OCI-LY7 (cell line): ENCODE measurements around the gene PPM1B. TPM values are rescaled to one million over a fixed set of nuclear protein-coding genes. Genes with fewer than 3 reads are reported as not detected.

Experiments
- BruUV-seq: library from RNA; stranded (reverse); fragments of 400-500 nt; replicated peaks from 2 replicates; lab custom pipeline; 2021; lab: Mats Ljungman, UMichigan
- CTCF ChIA-PET: fragments of 300-600 bp; sonication (Branson Sonifier 250); formaldehyde crosslinking; loops from one replicate; lab custom pipeline; 2022; ENCODE audit warnings: antibody characterized with exemption; ENCODE audit not compliant: unreplicated experiment; lab: Charles Lee
- POLR2A ChIA-PET: fragments of 300-600 bp; sonication (Branson Sonifier 250); formaldehyde crosslinking; loops from one replicate; lab custom pipeline; 2022; ENCODE audit warnings: antibody characterized with exemption; lab: Charles Lee
- DNase-seq: peaks from one replicate; pipeline ENCODE4 v3.0.0-alpha.2; 2015; ENCODE audit warnings: low spot score
- H2AFZ ChIP-seq: fragments of 200-600 bp; sonication (generic), shearing (Covaris generic); 2 replicates; pipeline ENCODE4 v1.6.1; 2014; ENCODE audit warnings: mild to moderate bottlenecking, antibody characterized with exemption, low read length, moderate library complexity
- H3K27ac ChIP-seq: fragments of 200-600 bp; sonication (generic); 2 replicates; pipeline ENCODE4 v1.5.1; 2014; ENCODE audit warnings: mixed run types, low read depth, mild to moderate bottlenecking, moderate library complexity, low read length, inconsistent platforms; ENCODE audit not compliant: poor library complexity, severe bottlenecking
- H3K36me3 ChIP-seq: fragments of 200-600 bp; sonication (generic); 2 replicates; pipeline ENCODE4 v1.6.1; 2014; ENCODE audit warnings: mild to moderate bottlenecking, antibody characterized with exemption, low read length, moderate library complexity, mixed read lengths; ENCODE audit not compliant: insufficient read depth
- H3K4me1 ChIP-seq: fragments of 200-600 bp; sonication (generic); 2 replicates; pipeline ENCODE4 v1.5.1; 2014; ENCODE audit warnings: mild to moderate bottlenecking, low read length; ENCODE audit not compliant: insufficient read depth, poor library complexity, severe bottlenecking
- H3K4me2 ChIP-seq: fragments of 200-600 bp; sonication (generic); 2 replicates; pipeline ENCODE4 v1.6.1; 2014; ENCODE audit warnings: mild to moderate bottlenecking, low read length
- H3K4me3 ChIP-seq: fragments of 200-600 bp; sonication (generic); 2 replicates; pipeline ENCODE4 v1.5.1; 2014; ENCODE audit warnings: mild to moderate bottlenecking, low read depth, low read length; ENCODE audit not compliant: poor library complexity, severe bottlenecking
- H3K79me2 ChIP-seq: fragments of 200-600 bp; sonication (generic); 2 replicates; pipeline ENCODE4 v1.6.1; 2016; ENCODE audit warnings: low read depth, mild to moderate bottlenecking, low read length, moderate library complexity, mixed read lengths; ENCODE audit not compliant: insufficient read depth
- H3K9me2 ChIP-seq: fragments of 200-600 bp; sonication (generic); 2 replicates; pipeline ENCODE4 v1.6.1; 2016; ENCODE audit warnings: mild to moderate bottlenecking, low read length, mixed read lengths; ENCODE audit not compliant: insufficient read depth
- H3K9me3 ChIP-seq: fragments of 200-600 bp; sonication (generic); 2 replicates; pipeline ENCODE4 v1.6.1; 2014; ENCODE audit warnings: mild to moderate bottlenecking, mixed run types, low read length, mixed read lengths
- H4K20me1 ChIP-seq: fragments of 200-600 bp; sonication (generic); 2 replicates; pipeline ENCODE4 v1.6.1; 2014; ENCODE audit warnings: mild to moderate bottlenecking, antibody characterized with exemption, low read length, moderate library complexity, mixed read lengths; ENCODE audit not compliant: insufficient read depth
- EZH2phosphoT487 ChIP-seq: fragments of 200-600 bp; sonication (generic); IDR thresholded peaks from 2 replicates; pipeline ENCODE4 v1.6.1; 2018; ENCODE audit warnings: low read depth, borderline replicate concordance, mild to moderate bottlenecking, mixed run types, antibody characterized with exemption, low read length, moderate library complexity, mixed read lengths
- intact Hi-C: fragments of 100-400 bp; cut with micrococcal nuclease; formaldehyde crosslinking; loops from one replicate; pipeline ENCODE4 v1.10.0; 2022; ENCODE audit not compliant: unreplicated experiment
- total RNA-seq, 2 experiments: library from RNA; depleted of rRNA in 1 of 2; stranded (reverse); fragments of >200 nt in 1 of 2; shearing (Covaris generic) in 1 of 2; gene quantifications; 2 replicates each; pipeline ENCODE4 v1.2.3, GENCODE V29; 2014 to 2022
- TF ChIP-seq, protein P1 (sequence below): fragments of 200-600 bp; sonication (generic); conservative IDR thresholded peaks from 2 replicates; pipeline ENCODE4 v1.5.1; 2014; ENCODE audit warnings: mild to moderate bottlenecking, antibody characterized with exemption, low read length, moderate library complexity, mixed read lengths

The PPM1B gene
- total RNA-seq, 2 experiments from 2014 or later, result 24.8 to 49.8 TPM

DNA sequence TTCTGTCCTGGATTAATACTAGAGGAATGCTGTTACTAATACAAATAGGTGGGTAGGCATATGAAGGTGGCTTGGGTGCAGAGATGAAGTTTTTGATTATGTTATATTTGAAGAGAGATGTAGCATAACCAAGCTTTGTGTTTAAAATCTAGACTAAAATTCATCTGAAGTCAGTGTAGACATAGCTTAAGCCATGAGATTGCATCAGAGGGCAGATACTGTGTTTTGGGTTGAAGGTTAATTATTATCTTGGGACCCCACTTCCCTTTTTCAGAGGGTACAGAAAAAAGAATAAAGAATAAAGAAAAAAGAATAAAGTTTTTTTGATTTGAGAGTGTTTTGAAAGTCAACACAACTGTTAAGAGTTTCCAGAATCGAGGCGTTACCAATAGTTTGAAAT lies 13.0 kb downstream of the PPM1B start:
- Histone ChIP-seq H3K4me2 (no peak overlapping the region), H3K9me2 (no peaks in the 10 kb centered on the region), H3K27ac (no peak overlapping the region), H3K4me3 (no peak overlapping the region), H4K20me1 (peaks cover 10% of the 10 kb centered on the region; the same call in 1 of the 2 replicates), H3K36me3 (peaks cover 65% of the 10 kb centered on the region), H3K79me2 (peaks cover 92% of the 10 kb centered on the region), H3K9me3 (no peaks in the 10 kb centered on the region), H3K4me1 (peaks cover 3% of the 10 kb centered on the region), H2AFZ (no peak overlapping the region)
- no TSS peak for BruUV-seq
- no peak for TF ChIP-seq EZH2phosphoT487
- TF ChIP-seq, protein P1, sequence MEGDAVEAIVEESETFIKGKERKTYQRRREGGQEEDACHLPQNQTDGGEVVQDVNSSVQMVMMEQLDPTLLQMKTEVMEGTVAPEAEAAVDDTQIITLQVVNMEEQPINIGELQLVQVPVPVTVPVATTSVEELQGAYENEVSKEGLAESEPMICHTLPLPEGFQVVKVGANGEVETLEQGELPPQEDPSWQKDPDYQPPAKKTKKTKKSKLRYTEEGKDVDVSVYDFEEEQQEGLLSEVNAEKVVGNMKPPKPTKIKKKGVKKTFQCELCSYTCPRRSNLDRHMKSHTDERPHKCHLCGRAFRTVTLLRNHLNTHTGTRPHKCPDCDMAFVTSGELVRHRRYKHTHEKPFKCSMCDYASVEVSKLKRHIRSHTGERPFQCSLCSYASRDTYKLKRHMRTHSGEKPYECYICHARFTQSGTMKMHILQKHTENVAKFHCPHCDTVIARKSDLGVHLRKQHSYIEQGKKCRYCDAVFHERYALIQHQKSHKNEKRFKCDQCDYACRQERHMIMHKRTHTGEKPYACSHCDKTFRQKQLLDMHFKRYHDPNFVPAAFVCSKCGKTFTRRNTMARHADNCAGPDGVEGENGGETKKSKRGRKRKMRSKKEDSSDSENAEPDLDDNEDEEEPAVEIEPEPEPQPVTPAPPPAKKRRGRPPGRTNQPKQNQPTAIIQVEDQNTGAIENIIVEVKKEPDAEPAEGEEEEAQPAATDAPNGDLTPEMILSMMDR, result no peak
- POLR2A ChIA-PET, result interaction anchor here (1.8 to 1.9 kb wide), 2 partner anchors 9 kb away, joined by 6 read pairs; no protein-coding TSS in a partner anchor
- intact Hi-C loops, result no loop called here
- CTCF ChIA-PET, result no interaction called here
- no peak for DNase-seq

DNA sequence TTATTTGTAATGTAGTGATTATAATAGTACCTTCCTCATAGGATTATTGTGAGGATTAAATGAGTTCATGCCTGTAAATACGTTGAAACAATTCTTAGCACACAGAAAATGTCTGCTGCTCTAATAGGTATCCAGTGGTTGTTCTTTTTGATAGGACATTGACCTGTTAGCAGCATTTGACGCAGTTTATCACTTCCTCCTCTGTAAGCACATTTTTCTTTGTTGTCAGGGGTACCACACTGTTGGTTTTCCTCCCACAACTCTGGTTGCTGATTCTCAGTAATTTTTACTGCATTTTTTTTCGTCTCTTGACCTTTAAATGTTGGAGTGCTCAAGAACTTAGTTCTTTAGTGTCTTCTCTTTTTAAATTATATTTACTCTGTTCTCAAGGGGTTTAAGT lies 15.4 kb downstream of the PPM1B start:
- H3K4me2 ChIP-seq, result no peak overlapping the region
- H3K79me2 ChIP-seq, result peaks cover 86% of the 10 kb centered on the region; the same call in 1 of the 2 replicates
- BruUV-seq, result no TSS peak
- POLR2A ChIA-PET, result no interaction called here
- peaks cover 10% of the 10 kb centered on the region; the same call in 1 of the 2 replicates for H4K20me1 ChIP-seq
- CTCF ChIA-PET, result interaction anchor here (0.5 kb wide), 1 partner anchor 16 kb away, joined by 3 read pairs; the partner anchor contains the start of gene PPM1B
- no peak for DNase-seq
- no peak overlapping the region for H2AFZ ChIP-seq
- no peaks in the 10 kb centered on the region for H3K9me3 ChIP-seq
- H3K27ac ChIP-seq, result no peak overlapping the region
- no peaks in the 10 kb centered on the region for H3K9me2 ChIP-seq
- peaks cover 3% of the 10 kb centered on the region for H3K4me1 ChIP-seq
- no peak overlapping the region for H3K4me3 ChIP-seq
- TF ChIP-seq, protein P1, result no peak
- TF ChIP-seq EZH2phosphoT487, result no peak
- H3K36me3 ChIP-seq, result peaks cover 52% of the 10 kb centered on the region
- intact Hi-C loops, result no loop called here

GRCh38 chr2:44186810-44187209 lies 18.1 kb downstream of the PPM1B start:
- POLR2A ChIA-PET, result interaction anchor here (0.6 kb wide), 2 partner anchors 20 to 1373 kb away, joined by 3 read pairs; no protein-coding TSS in a partner anchor
- intact Hi-C loops, result no loop called here
- H3K36me3 ChIP-seq, result peaks cover 34% of the 10 kb centered on the region
- DNase-seq, result no peak
- no TSS peak for BruUV-seq
- H3K27ac ChIP-seq, result no peak overlapping the region
- H3K9me3 ChIP-seq, result no peaks in the 10 kb centered on the region
- H3K9me2 ChIP-seq, result no peaks in the 10 kb centered on the region
- H2AFZ ChIP-seq, result no peak overlapping the region
- no peak overlapping the region for H3K4me2 ChIP-seq
- no peaks in the 10 kb centered on the region for H3K4me1 ChIP-seq
- no peak overlapping the region for H3K4me3 ChIP-seq
- TF ChIP-seq, protein P1, result no peak
- no peak for TF ChIP-seq EZH2phosphoT487
- H3K79me2 ChIP-seq, result peaks cover 90% of the 10 kb centered on the region; the same call in 1 of the 2 replicates
- H4K20me1 ChIP-seq, result peaks cover 14% of the 10 kb centered on the region
- CTCF ChIA-PET, result no interaction called here
